Memory B cell (primary cell): ENCODE results near the gene AGT.
"Not testable (repeated sequence)": the region's sequence is repeated elsewhere in the genome, so short reads cannot be mapped to it uniquely, and the experiment has no call there.

Experiments
- ATAC-seq: fragments of 150-1000 bp; cut with Tn5 transposase; 2 replicates; pipeline ENCODE4 v1.10.0; 2021; ENCODE audit warnings: low read depth, mild to moderate bottlenecking, moderate library complexity
- DNase-seq, 2 donors: peaks; one replicate each; pipeline ENCODE4 v3.0.0; 2022; ENCODE audit warnings: low spot score in 2 of 2
- H3K27ac Mint-ChIP-seq: one replicate; pipeline ENCODE4 v1.8.0; 2022; ENCODE audit warnings: mild to moderate bottlenecking, moderate library complexity, mixed read lengths
- H3K27me3 Mint-ChIP-seq: one replicate; pipeline ENCODE4 v1.8.0; 2022; ENCODE audit warnings: mixed read lengths
- H3K36me3 Mint-ChIP-seq: one replicate; pipeline ENCODE4 v1.8.0; 2022; ENCODE audit warnings: mild to moderate bottlenecking, mixed read lengths
- H3K4me1 Mint-ChIP-seq: one replicate; pipeline ENCODE4 v1.8.0; 2022; ENCODE audit warnings: mixed read lengths
- H3K4me3 Mint-ChIP-seq: one replicate; pipeline ENCODE4 v1.8.0; 2022; ENCODE audit warnings: mild to moderate bottlenecking, moderate library complexity, mixed read lengths
- H3K9me3 Mint-ChIP-seq: one replicate; pipeline ENCODE4 v1.8.0; 2022; ENCODE audit warnings: mixed read lengths

Gene AGT

DNA sequence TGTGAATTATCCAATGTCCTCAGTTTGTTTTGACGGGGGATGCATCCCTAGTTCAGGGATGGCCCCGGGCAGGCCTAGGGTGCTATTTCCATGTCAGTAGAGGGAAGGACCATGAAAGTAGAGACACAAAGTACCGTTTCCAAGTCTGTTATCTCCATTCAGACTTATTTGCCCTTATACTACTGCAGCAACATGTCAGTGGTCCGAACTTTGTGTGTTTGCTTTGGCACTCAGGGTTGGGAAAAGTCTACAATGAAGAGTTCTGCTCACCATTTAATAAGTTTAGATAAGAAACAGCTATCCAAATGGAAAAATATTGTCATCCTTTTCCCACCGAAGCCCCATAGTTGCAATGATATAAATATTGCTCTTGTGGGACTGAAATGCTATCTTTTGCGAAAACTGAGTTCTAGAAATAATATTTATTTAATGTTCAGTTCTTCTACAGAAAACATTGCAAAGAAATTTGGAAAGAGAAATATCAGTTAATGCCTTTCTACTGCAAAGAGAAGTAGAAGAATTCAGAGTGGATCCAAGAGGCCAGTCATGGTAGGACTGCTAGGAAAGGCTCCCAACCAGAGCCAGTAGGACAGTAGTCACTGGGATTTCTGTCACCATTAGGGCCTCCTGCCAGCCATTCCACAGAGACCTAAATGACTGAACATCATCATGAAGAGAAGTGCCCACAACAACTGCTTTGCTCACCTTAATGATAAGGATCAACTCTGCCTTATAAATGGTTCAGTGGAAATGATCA lies 11.5 kb upstream of the AGT start:
- DNase-seq (no peak), ATAC-seq (no peak)
- H3K27ac Mint-ChIP-seq = no peak overlapping the region
- peaks cover 11% of the 10 kb centered on the region for H3K9me3 Mint-ChIP-seq
- peaks cover 5% of the 10 kb centered on the region for H3K27me3 Mint-ChIP-seq
- no peaks in the 10 kb centered on the region for H3K4me1 Mint-ChIP-seq
- H3K36me3 Mint-ChIP-seq = peaks cover 4% of the 10 kb centered on the region
- H3K4me3 Mint-ChIP-seq = no peak overlapping the region

- not testable (repeated sequence) for H3K27me3 Mint-ChIP-seq, H3K4me1 Mint-ChIP-seq, DNase-seq, H3K4me3 Mint-ChIP-seq, ATAC-seq, H3K36me3 Mint-ChIP-seq, H3K27ac Mint-ChIP-seq
- peaks cover 11% of the 10 kb centered on the region for H3K9me3 Mint-ChIP-seq
Observed at GRCh38 chr1:230721849-230722522, 8.1 kb upstream of the AGT start.

DNA sequence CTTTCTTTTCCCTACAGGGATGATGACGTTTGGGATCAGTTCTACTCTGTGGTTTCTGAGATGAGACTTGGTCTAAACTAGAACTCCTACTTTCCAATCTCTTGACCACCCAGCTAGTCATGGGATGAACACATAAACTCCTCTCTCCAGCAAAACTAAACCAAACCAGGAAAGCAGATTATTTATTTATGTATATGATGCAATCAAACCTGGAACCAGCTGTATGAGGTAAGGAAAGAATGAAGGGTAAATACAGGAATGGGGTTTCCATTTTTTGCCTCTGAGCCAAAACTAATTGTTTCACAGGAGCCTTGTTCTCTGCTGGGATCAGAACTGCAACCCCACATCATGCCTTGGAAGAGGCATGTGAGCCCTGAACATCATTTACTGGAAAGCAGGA lies 3.3 kb upstream of the AGT start:
- H3K9me3 Mint-ChIP-seq = peaks cover 10% of the 10 kb centered on the region
- H3K4me1 Mint-ChIP-seq = no peaks in the 10 kb centered on the region
- no peak overlapping the region for H3K4me3 Mint-ChIP-seq
- DNase-seq = no peak
- no peak overlapping the region for H3K27ac Mint-ChIP-seq
- no peak for ATAC-seq
- peaks cover 12% of the 10 kb centered on the region for H3K27me3 Mint-ChIP-seq
- H3K36me3 Mint-ChIP-seq = peaks cover 6% of the 10 kb centered on the region

- not testable (repeated sequence) for H3K27ac Mint-ChIP-seq, ATAC-seq, H3K4me3 Mint-ChIP-seq, H3K36me3 Mint-ChIP-seq, H3K4me1 Mint-ChIP-seq, DNase-seq, H3K9me3 Mint-ChIP-seq
- peaks cover 12% of the 10 kb centered on the region for H3K27me3 Mint-ChIP-seq
Observed at GRCh38 chr1:230716453-230716852, 2.5 kb upstream of the AGT start.

- Mint-ChIP-seq H3K9me3 (peaks cover 3% of the 10 kb centered on the region), H3K27ac (no peak overlapping the region), H3K27me3 (peaks cover 12% of the 10 kb centered on the region), H3K4me1 (no peaks in the 10 kb centered on the region), H3K36me3 (peaks cover 2% of the 10 kb centered on the region), H3K4me3 (no peak overlapping the region)
- DNase-seq = no peak
- ATAC-seq = no peak
Observed at GRCh38 chr1:230715510-230715909, 1.6 kb upstream of the AGT start.

DNA sequence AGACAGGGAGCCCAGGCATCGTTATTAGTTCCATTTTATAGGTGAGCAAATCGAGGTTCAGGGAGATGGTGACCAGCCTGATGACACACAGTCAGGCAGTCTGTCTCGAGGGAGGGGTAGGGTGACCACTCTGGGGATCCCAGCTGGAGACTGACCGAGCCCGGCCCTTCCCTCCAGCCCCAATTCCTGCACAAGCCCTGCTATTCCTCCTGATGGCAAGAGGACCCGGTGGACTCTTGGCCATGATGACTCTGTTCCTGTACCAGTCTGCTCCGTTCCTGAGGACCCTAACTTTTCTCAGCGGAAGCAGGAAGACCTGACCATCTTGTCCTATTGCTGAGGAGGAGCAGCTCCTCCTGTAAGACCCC lies 391 bp downstream of the AGT start:
- H3K9me3 Mint-ChIP-seq = peaks cover 2% of the 10 kb centered on the region
- peaks cover 2% of the 10 kb centered on the region for H3K36me3 Mint-ChIP-seq
- peaks cover 16% of the 10 kb centered on the region for H3K27me3 Mint-ChIP-seq
- no peak overlapping the region for H3K27ac Mint-ChIP-seq
- H3K4me3 Mint-ChIP-seq = no peak overlapping the region
- DNase-seq (no peak), ATAC-seq (no peak)
- no peaks in the 10 kb centered on the region for H3K4me1 Mint-ChIP-seq

DNA sequence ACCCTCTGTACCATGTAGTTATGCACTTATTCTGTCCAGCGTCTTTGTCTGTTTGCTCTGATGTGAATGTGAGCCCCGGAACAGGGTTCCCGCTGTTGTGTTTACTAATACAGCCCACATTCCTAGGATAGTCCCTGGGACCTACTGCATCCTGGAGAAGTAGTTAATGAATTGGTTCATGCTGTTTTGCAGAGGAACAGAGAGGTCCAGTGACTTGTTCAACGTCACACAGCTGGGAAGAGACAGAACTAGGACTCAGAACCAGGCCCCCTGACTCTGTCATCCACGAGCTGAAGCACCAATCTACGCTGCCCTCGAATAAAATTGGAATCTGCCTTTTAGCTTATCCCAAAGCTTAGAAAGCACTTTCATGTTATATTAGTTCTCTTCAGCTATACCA lies 784 bp downstream of the AGT start:
- Mint-ChIP-seq H3K4me1 (no peaks in the 10 kb centered on the region), H3K9me3 (peaks cover 2% of the 10 kb centered on the region), H3K36me3 (peaks cover 2% of the 10 kb centered on the region), H3K27ac (no peak overlapping the region), H3K27me3 (peaks cover 19% of the 10 kb centered on the region), H3K4me3 (no peak overlapping the region)
- no peak for DNase-seq
- no peak for ATAC-seq

GRCh38 chr1:230712470-230712942 lies 1.4 kb downstream of the AGT start:
- no peaks in the 10 kb centered on the region for H3K4me1 Mint-ChIP-seq
- DNase-seq (no peak), ATAC-seq (no peak)
- peaks cover 2% of the 10 kb centered on the region for H3K9me3 Mint-ChIP-seq
- H3K27ac Mint-ChIP-seq = no peak overlapping the region
- H3K4me3 Mint-ChIP-seq = no peak overlapping the region
- H3K36me3 Mint-ChIP-seq = peaks cover 2% of the 10 kb centered on the region
- peaks cover 19% of the 10 kb centered on the region for H3K27me3 Mint-ChIP-seq

GRCh38 chr1:230711245-230711644 lies 2.7 kb downstream of the AGT start:
- ATAC-seq (no peak), DNase-seq (no peak)
- Mint-ChIP-seq H3K36me3 (peaks cover 2% of the 10 kb centered on the region), H3K4me1 (no peaks in the 10 kb centered on the region), H3K9me3 (no peaks in the 10 kb centered on the region), H3K27ac (no peak overlapping the region), H3K27me3 (peaks cover 19% of the 10 kb centered on the region), H3K4me3 (no peak overlapping the region)

DNA sequence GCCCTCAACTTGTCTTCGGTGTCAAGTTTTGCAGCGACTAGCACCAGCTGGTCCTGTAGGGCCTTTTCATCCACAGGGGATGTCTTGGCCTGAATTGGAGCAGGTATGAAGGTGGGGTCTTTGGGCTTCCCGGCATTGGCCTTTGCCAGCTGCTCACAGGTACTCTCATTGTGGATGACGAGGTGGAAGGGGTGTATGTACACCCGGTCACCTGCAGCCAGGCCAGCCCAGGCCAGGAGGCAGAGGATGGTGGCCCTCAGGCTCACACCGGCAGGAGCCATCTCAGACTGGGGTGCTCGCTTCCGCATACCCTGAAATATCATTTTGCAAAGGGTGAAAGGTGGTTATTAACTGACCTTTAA lies 3.4 kb downstream of the AGT start:
- DNase-seq = no peak
- Mint-ChIP-seq H3K4me3 (no peak overlapping the region), H3K27me3 (peaks cover 17% of the 10 kb centered on the region), H3K27ac (no peak overlapping the region), H3K9me3 (no peaks in the 10 kb centered on the region), H3K4me1 (no peaks in the 10 kb centered on the region), H3K36me3 (peaks cover 2% of the 10 kb centered on the region)
- no peak for ATAC-seq

DNA sequence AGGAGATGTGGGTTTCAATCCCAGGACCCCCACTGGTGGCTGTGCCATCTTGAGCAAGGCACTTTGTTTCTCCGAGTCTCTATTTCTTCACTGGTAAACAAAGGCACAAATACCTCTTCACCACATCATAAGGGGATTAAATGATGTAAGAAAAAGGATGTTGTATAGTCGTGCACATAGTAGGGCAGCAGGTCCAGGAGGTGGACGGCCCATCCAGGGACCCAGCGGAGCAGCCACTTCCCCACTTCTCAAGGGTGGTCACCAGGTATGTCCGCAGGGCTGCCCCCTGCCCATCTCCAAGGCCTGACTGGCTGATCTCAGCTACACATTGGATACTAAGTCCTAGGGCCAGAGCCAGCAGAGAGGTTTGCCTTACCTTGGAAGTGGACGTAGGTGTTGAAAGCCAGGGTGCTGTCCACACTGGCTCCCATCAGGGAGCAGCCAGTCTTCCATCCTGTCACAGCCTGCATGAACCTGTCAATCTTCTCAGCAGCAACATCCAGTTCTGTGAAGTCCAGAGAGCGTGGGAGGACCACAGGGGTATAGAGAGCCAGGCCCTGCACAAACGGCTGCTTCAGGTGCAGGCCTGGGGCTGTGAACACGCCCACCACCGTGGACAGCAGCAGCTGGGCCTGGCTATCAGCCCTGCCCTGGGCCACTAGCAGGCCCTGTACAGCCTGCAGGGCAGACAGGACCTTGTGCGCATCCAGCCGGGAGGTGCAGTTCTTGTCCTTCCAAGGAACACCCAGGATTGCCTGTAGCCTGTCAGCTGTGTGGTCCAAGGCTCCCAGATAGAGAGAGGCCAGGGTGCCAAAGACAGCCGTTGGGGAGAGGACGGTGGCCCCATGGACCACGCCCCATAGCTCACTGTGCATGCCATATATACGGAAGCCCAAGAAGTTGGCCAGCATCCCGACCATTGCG lies 4.0 kb downstream of the AGT start:
- H3K4me1 Mint-ChIP-seq = no peaks in the 10 kb centered on the region
- H3K9me3 Mint-ChIP-seq = peaks cover under 1% of the 10 kb centered on the region
- ATAC-seq = no peak
- H3K4me3 Mint-ChIP-seq = no peak overlapping the region
- DNase-seq = no peak
- H3K36me3 Mint-ChIP-seq = peaks cover 2% of the 10 kb centered on the region
- no peak overlapping the region for H3K27ac Mint-ChIP-seq
- H3K27me3 Mint-ChIP-seq = peaks cover 17% of the 10 kb centered on the region

DNA sequence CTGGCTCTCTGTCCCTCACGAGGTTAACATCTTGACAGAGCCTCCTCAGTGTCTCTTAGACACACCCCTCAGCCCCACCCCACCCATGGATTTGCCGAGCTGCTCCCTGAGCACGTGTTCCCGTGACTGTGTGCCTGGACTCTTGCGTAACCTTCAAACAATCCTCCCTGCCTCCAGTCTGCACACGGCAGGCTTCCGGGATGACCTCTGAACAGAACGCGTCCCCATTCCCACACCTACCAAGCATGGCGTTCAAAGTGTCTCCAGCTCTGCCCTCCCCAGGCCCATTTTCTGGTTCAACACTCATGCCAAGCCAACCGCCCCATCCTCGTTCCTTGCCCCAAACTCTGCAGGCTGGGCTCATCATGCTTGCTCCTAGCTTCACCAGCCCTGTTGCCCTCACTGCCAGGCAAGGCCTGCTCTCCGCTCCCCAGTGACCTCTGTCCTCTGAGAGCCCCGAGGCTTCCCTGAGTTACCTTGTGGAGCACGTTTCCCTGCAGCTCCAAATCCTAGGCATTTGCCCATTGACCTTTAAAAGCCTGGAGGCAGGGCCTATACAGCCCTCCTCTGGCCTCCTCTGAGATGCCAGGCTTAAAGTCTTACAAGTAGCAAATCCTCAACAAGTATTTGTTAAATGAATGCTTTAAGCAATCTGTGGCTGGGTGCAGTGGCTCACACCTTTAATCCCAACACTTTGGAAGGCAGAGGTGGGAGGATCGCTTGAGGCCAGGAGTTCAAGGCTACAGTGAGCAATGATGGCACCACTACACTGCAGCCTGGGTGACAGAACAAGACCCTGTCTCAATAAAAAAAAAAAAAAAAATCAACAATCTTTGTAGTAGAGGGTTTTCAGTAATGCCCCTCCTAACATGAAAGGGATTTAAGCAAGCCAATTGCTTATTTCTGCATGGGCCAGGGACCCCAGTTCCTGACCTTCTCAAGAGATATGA lies 5.0 kb downstream of the AGT start:
- H3K4me3 Mint-ChIP-seq = no peak overlapping the region
- H3K36me3 Mint-ChIP-seq = no peaks in the 10 kb centered on the region
- peaks cover 3% of the 10 kb centered on the region for H3K9me3 Mint-ChIP-seq
- no peak overlapping the region for H3K27ac Mint-ChIP-seq
- H3K4me1 Mint-ChIP-seq = no peaks in the 10 kb centered on the region
- DNase-seq (no peak), ATAC-seq (no peak)
- peaks cover 15% of the 10 kb centered on the region for H3K27me3 Mint-ChIP-seq
